SU-DHL-6 (cell line): ENCODE data around the gene SURF4.
"Not testable (repeated sequence)": the region's sequence is repeated elsewhere in the genome, so short reads cannot be mapped to it uniquely, and the experiment has no call there.

ENCODE experiments used
- EZH2phosphoT487 ChIP-seq: fragments of 200-600 bp; sonication (generic), shearing (Covaris generic); conservative IDR thresholded peaks from 2 replicates; pipeline ENCODE4 v1.6.1; 2018; ENCODE audit warnings: mild to moderate bottlenecking, antibody characterized with exemption, low read length, moderate library complexity, mixed read lengths
- TF ChIP-seq, protein P1 (sequence below): fragments of 200-600 bp; sonication (generic); IDR thresholded peaks from one replicate; pipeline ENCODE4 v1.5.1; 2017; ENCODE audit warnings: antibody characterized with exemption, mild to moderate bottlenecking, low read length, moderate library complexity; ENCODE audit not compliant: insufficient read depth, poor library complexity, severe bottlenecking

DNA sequence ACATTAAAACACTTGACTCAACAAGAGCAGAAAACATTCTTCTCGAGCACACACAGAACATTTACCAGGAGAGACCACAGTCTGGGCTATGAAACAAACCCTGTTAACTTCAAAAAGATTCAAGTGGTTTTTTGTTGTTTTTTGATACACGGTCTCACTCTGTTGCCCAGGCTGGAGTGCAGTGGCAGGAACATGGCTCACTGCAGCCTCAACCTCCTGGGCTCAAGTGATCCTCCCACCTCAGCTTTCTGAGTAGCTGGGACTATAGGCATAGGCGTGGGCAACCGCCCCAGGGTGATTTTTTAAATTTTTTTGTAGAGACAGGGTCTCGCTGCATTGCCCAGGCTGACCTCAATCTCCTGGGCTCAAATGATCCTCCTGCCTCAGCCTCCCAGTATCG, 48.8 kb downstream of the SURF4 start:
- TF ChIP-seq, protein P1, sequence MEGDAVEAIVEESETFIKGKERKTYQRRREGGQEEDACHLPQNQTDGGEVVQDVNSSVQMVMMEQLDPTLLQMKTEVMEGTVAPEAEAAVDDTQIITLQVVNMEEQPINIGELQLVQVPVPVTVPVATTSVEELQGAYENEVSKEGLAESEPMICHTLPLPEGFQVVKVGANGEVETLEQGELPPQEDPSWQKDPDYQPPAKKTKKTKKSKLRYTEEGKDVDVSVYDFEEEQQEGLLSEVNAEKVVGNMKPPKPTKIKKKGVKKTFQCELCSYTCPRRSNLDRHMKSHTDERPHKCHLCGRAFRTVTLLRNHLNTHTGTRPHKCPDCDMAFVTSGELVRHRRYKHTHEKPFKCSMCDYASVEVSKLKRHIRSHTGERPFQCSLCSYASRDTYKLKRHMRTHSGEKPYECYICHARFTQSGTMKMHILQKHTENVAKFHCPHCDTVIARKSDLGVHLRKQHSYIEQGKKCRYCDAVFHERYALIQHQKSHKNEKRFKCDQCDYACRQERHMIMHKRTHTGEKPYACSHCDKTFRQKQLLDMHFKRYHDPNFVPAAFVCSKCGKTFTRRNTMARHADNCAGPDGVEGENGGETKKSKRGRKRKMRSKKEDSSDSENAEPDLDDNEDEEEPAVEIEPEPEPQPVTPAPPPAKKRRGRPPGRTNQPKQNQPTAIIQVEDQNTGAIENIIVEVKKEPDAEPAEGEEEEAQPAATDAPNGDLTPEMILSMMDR: not testable (repeated sequence)
- TF ChIP-seq EZH2phosphoT487: not testable (repeated sequence)
